Ishikawa (cell line): ENCODE measurements around the gene GPX1.

Experiments
- CEBPB ChIP-seq: IDR thresholded peaks from 2 replicates; pipeline ENCODE4 v1.6.1; 2012
- CREB1 ChIP-seq: IDR thresholded peaks from 2 replicates; pipeline ENCODE4 v1.6.1; 2012; ENCODE audit warnings: low read depth
- EGR1 ChIP-seq: IDR thresholded peaks from 2 replicates; pipeline ENCODE4 v1.6.1; 2012
- EP300 ChIP-seq: IDR thresholded peaks from 2 replicates; pipeline ENCODE4 v1.6.1; 2012; ENCODE audit warnings: borderline replicate concordance
- MAX ChIP-seq: IDR thresholded peaks from 2 replicates; pipeline ENCODE4 v1.6.1; 2012
- RAD21 ChIP-seq: IDR thresholded peaks from 2 replicates; pipeline ENCODE4 v1.6.1; 2012; ENCODE audit warnings: low read depth
- TAF1 ChIP-seq: IDR thresholded peaks from 2 replicates; pipeline ENCODE4 v1.6.1; 2012; ENCODE audit warnings: low read depth, mild to moderate bottlenecking
- TCF12 ChIP-seq: IDR thresholded peaks from 2 replicates; pipeline ENCODE4 v1.6.1; 2012; ENCODE audit warnings: low read depth
- YY1 ChIP-seq: IDR thresholded peaks from 2 replicates; pipeline ENCODE4 v1.6.1; 2012; ENCODE audit warnings: low read depth
- TF ChIP-seq, protein P1 (sequence below): IDR thresholded peaks from 2 replicates; pipeline ENCODE4 v1.6.1; 2012; ENCODE audit warnings: low read depth, mild to moderate bottlenecking

DNA sequence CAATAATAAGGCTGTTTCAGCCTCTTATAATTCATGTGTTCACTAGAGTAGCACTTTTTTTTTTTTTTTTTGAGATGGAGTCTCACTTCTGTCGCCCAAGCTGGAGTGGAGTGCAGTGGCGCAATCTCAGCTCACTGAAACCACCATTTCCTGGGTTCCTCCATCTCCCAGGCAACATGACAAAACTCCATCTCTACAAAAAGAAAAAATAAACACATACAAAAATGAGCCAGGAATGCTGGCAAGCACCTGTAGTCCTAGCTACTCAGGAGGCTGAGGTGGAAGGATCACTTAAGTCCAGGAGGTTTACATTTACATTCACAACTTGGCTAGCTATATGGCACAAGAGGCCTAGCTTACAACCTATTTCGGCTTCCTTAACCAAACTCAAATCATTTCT lies 25.1 kb downstream of the GPX1 start:
- TF ChIP-seq, protein P1, sequence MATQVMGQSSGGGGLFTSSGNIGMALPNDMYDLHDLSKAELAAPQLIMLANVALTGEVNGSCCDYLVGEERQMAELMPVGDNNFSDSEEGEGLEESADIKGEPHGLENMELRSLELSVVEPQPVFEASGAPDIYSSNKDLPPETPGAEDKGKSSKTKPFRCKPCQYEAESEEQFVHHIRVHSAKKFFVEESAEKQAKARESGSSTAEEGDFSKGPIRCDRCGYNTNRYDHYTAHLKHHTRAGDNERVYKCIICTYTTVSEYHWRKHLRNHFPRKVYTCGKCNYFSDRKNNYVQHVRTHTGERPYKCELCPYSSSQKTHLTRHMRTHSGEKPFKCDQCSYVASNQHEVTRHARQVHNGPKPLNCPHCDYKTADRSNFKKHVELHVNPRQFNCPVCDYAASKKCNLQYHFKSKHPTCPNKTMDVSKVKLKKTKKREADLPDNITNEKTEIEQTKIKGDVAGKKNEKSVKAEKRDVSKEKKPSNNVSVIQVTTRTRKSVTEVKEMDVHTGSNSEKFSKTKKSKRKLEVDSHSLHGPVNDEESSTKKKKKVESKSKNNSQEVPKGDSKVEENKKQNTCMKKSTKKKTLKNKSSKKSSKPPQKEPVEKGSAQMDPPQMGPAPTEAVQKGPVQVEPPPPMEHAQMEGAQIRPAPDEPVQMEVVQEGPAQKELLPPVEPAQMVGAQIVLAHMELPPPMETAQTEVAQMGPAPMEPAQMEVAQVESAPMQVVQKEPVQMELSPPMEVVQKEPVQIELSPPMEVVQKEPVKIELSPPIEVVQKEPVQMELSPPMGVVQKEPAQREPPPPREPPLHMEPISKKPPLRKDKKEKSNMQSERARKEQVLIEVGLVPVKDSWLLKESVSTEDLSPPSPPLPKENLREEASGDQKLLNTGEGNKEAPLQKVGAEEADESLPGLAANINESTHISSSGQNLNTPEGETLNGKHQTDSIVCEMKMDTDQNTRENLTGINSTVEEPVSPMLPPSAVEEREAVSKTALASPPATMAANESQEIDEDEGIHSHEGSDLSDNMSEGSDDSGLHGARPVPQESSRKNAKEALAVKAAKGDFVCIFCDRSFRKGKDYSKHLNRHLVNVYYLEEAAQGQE = no peak
- TF ChIP-seq EP300 = no peak
- TF ChIP-seq YY1 = no peak
- no peak for TF ChIP-seq RAD21
- TF ChIP-seq EGR1 = no peak
- TF ChIP-seq TAF1 = no peak
- TF ChIP-seq MAX = no peak
- no peak for TF ChIP-seq CEBPB
- TF ChIP-seq CREB1 = no peak
- no peak for TF ChIP-seq TCF12
